SK-N-SH (cell line): Measurements from ENCODE around the gene TXN2. TPM values are rescaled to one million over a fixed set of nuclear protein-coding genes. Genes with fewer than 3 reads are reported as not detected.

Source experiments
- CTCF ChIA-PET: fragments of 300-600, 350-600 bp; formaldehyde crosslinking; extraction: SDS; loops from one replicate; lab custom pipeline; 2021; lab: Yijun Ruan, JAX
- POLR2A ChIA-PET: fragments of 350-600 bp; sonication (Branson Sonifier 250); formaldehyde crosslinking; extraction: SDS; loops from one replicate; lab custom pipeline; 2020; ENCODE audit warnings: antibody characterized with exemption, inconsistent platforms; lab: Yijun Ruan, JAX
- DNase-seq: peaks from one replicate; pipeline ENCODE4 v3.0.0; 2012
- H2AFZ ChIP-seq: fragments of 200-600 bp; sonication (generic); 2 replicates; pipeline ENCODE4 v1.8.1; 2016; ENCODE audit warnings: antibody characterized with exemption, mild to moderate bottlenecking, low read depth
- H3F3A ChIP-seq: fragments of 200-600 bp; sonication (generic); replicated peaks from 2 replicates; pipeline ENCODE3; 2016; ENCODE audit warnings: antibody characterized with exemption, mild to moderate bottlenecking; ENCODE audit not compliant: insufficient read depth
- H3K27ac ChIP-seq, 2 experiments: fragments of 200-500 bp in 1 of 2; fragments of 200-600 bp in 1 of 2; sonication (Bioruptor generic) in 1 of 2; sonication (generic), shearing (Covaris generic) in 1 of 2; 2 replicates each; pipeline versions ENCODE4 v1.5.1 to v1.6.1; 2014 to 2016; ENCODE audit warnings: low read depth in 2 of 2, inconsistent platforms in 1 of 2, low read length in 1 of 2, mild to moderate bottlenecking in 1 of 2, mixed read lengths in 1 of 2
- H3K27me3 ChIP-seq: fragments of 200-600 bp; sonication (generic), shearing (Covaris generic); 2 replicates; pipeline ENCODE4 v1.6.1; 2016; ENCODE audit warnings: mixed run types; ENCODE audit not compliant: insufficient read depth
- H3K36me3 ChIP-seq, 2 experiments: fragments of 200-500 bp in 1 of 2; fragments of 200-600 bp in 1 of 2; sonication (Bioruptor generic) in 1 of 2; sonication (generic) in 1 of 2; replicated peaks in 1 of 2; 2 replicates each; pipeline versions ENCODE3 to v1.5.1; 2014 to 2016; ENCODE audit warnings: low read length in 1 of 2, mild to moderate bottlenecking in 1 of 2; ENCODE audit not compliant: insufficient read depth in 2 of 2, control insufficient read depth in 1 of 2
- H3K4me1 ChIP-seq, 2 experiments: fragments of 200-500 bp in 1 of 2; fragments of 200-600 bp in 1 of 2; sonication (Bioruptor generic) in 1 of 2; sonication (generic), shearing (Covaris generic) in 1 of 2; 2 replicates each; pipeline versions ENCODE4 v1.5.1 to v1.6.1; 2014 to 2016; ENCODE audit warnings: low read depth in 1 of 2, low read length in 1 of 2, mixed run types in 1 of 2; ENCODE audit not compliant: insufficient read depth in 2 of 2, control insufficient read depth in 1 of 2
- H3K4me2 ChIP-seq: fragments of 200-600 bp; sonication (generic), shearing (Covaris generic); 2 replicates; pipeline ENCODE4 v1.6.1; 2017; ENCODE audit warnings: mixed run types
- H3K4me3 ChIP-seq, 2 experiments: fragments of 200-500 bp in 1 of 2; fragments of 200-600 bp in 1 of 2; sonication (Bioruptor generic) in 1 of 2; sonication (generic), shearing (Covaris generic) in 1 of 2; 2 replicates each; pipeline versions ENCODE4 v1.5.1 to v1.8.1; 2014 to 2016; ENCODE audit warnings: low read depth in 2 of 2, inconsistent platforms in 1 of 2, low read length in 1 of 2, mild to moderate bottlenecking in 1 of 2, mixed read lengths in 1 of 2, moderate library complexity in 1 of 2
- H3K79me2 ChIP-seq: fragments of 200-600 bp; sonication (generic); 2 replicates; pipeline ENCODE4 v1.8.1; 2017; ENCODE audit warnings: mild to moderate bottlenecking; ENCODE audit not compliant: insufficient read depth
- H3K9ac ChIP-seq: fragments of 200-600 bp; sonication (generic); 2 replicates; pipeline ENCODE4 v1.6.1; 2017; ENCODE audit warnings: mixed run types
- H3K9me2 ChIP-seq: fragments of 200-600 bp; sonication (generic); 2 replicates; pipeline ENCODE4 v1.6.1; 2017; ENCODE audit warnings: mixed run types
- H3K9me3 ChIP-seq: fragments of 200-600 bp; sonication (generic); 2 replicates; pipeline ENCODE4 v1.6.1; 2017; ENCODE audit warnings: mixed run types, mild to moderate bottlenecking, moderate library complexity
- H4K20me1 ChIP-seq: fragments of 200-600 bp; sonication (generic); 2 replicates; pipeline ENCODE4 v1.6.1; 2017; ENCODE audit warnings: mild to moderate bottlenecking, mixed run types; ENCODE audit not compliant: insufficient read depth
- CHD2 ChIP-seq: fragments of 150-350 bp; IDR thresholded peaks from 2 replicates; pipeline ENCODE4 v1.6.1; 2018; ENCODE audit warnings: low read length; ENCODE audit not compliant: partially characterized antibody
- EZH2phosphoT487 ChIP-seq: fragments of 200-600 bp; sonication (generic); IDR thresholded peaks from 2 replicates; pipeline ENCODE4 v1.6.1; 2017; ENCODE audit warnings: low read depth, mixed run types, mild to moderate bottlenecking, antibody characterized with exemption, moderate library complexity, borderline replicate concordance
- FOSL2 ChIP-seq: IDR thresholded peaks from 2 replicates; pipeline ENCODE4 v1.4.0; 2012; ENCODE audit warnings: low read depth, mild to moderate bottlenecking, moderate library complexity, borderline replicate concordance
- FOXJ3 ChIP-seq: sonication (generic); formaldehyde crosslinking; IDR thresholded peaks from 2 replicates; pipeline ENCODE4 v1.5.1; 2020; ENCODE audit warnings: mild to moderate bottlenecking, missing genetic modification reagents
- GABPA ChIP-seq: IDR thresholded peaks from 2 replicates; pipeline ENCODE4 v1.4.0; 2012; ENCODE audit warnings: low read depth, mild to moderate bottlenecking
- GATA2 ChIP-seq: sonication (generic); formaldehyde crosslinking; IDR thresholded peaks from 2 replicates; pipeline ENCODE4 v1.5.0; 2020; ENCODE audit warnings: mild to moderate bottlenecking, missing genetic modification reagents
- MEF2A ChIP-seq: IDR thresholded peaks from 2 replicates; pipeline ENCODE4 v1.4.0; 2012; ENCODE audit warnings: low read depth, borderline replicate concordance
- MXI1 ChIP-seq: IDR thresholded peaks from 2 replicates; pipeline ENCODE4 v1.6.1; 2012; ENCODE audit warnings: mild to moderate bottlenecking, low read depth, low read length, improper control_type of control experiment
- POLR2AphosphoS5 ChIP-seq: IDR thresholded peaks from 2 replicates; pipeline ENCODE4 v1.6.1; 2012; ENCODE audit warnings: low read depth, low read length
- RFX5 ChIP-seq: IDR thresholded peaks from 2 replicates; pipeline ENCODE4 v1.6.1; 2012; ENCODE audit warnings: mild to moderate bottlenecking, improper control_type of control experiment, low read length
- SIN3A ChIP-seq: IDR thresholded peaks from 2 replicates; pipeline ENCODE4 v1.6.1; 2012; ENCODE audit warnings: low read depth, mild to moderate bottlenecking, low read length, moderate library complexity, borderline replicate concordance
- SMC3 ChIP-seq: IDR thresholded peaks from 2 replicates; pipeline ENCODE4 v1.6.1; 2012; ENCODE audit warnings: low read depth, low read length, improper control_type of control experiment
- TAF1 ChIP-seq: IDR thresholded peaks from 2 replicates; pipeline ENCODE4 v1.6.1; 2012; ENCODE audit warnings: low read depth, mild to moderate bottlenecking, low read length, moderate library complexity, borderline replicate concordance
- TEAD4 ChIP-seq: IDR thresholded peaks from 2 replicates; pipeline ENCODE4 v1.4.0; 2012; ENCODE audit warnings: mild to moderate bottlenecking, borderline replicate concordance; ENCODE audit not compliant: insufficient read depth
- WGBS: methylation state at CpG from one replicate; pipeline ENCODE4 v1.1.6; 2017; ENCODE audit warnings: low lambda C conversion rate; 5-methylcytosine and 5-hydroxymethylcytosine counted together
- polyA plus RNA-seq, 3 experiments: library from polyadenylated mRNA; depleted of rRNA; stranded (reverse); fragments of >200 nt; gene quantifications; 2 replicates each; pipeline ENCODE4 v1.2.3, GENCODE V29; 2012
- TF ChIP-seq, protein P1 (sequence below): IDR thresholded peaks from 2 replicates; pipeline ENCODE4; 2012
- TF ChIP-seq, protein P2 (sequence below): fragments of 150-350 bp; IDR thresholded peaks from 2 replicates; pipeline ENCODE4 v1.6.1; 2016; ENCODE audit warnings: mild to moderate bottlenecking, low read depth, low read length
- TF ChIP-seq, protein P3 (sequence below): IDR thresholded peaks from 2 replicates; pipeline ENCODE4 v1.6.1; 2012; ENCODE audit warnings: mild to moderate bottlenecking, low read depth, low read length, moderate library complexity

TXN2 gene
- polyA plus RNA-seq, 1 of the 3 experiments (the other 2 are of a cell fraction) = 251 TPM

DNA sequence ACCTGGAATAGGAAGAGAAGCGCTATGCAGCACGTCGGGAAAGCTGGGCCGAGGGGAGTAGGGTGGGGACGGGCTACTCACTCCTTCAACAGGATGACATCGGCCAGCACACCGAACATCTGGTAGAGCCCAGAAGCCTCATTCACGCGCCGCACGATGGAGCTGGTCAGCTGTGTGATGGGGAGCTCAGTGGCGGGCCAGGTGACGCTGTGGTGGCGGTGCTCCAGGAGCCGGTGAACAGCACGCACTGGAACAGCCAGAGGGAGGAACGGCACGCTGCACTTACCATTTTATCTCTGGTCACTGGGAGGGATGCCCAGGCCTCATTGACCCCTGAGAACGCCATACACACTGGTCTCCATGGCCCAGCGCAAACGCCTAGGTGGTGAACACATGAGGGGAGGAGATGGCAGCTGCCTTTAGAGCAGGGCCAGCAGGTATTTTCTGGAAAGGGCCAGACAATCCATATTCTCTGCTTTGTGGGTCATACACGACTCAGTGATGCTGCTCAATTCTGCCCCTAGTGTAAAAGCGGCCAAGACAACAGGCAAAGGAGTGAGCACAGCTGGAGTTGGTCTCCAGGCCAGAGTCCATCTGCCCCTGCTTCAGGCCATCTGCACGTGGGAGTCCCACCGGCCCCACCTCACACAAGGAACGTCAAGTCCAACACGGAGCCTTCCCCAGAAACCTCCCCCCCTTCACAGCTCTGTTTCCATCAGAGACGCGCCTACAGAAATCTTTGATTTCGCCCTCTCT lies 16.6 kb upstream of the TXN2 start:
- 94% methylated on average over 28 of the region's 30 CpGs for WGBS
- Histone ChIP-seq H3K9me2 (no peaks in the 10 kb centered on the region), H3K9me3 (no peaks in the 10 kb centered on the region), H3K27ac (no peak overlapping the region), H3K4me3 (no peak overlapping the region), H3K4me1 (no peaks in the 10 kb centered on the region), H3K9ac (no peak overlapping the region), H3K36me3 (peaks cover 3 to 14% of the 10 kb centered on the region in 2 experiments), H3K79me2 (no peaks in the 10 kb centered on the region), H3F3A (no peaks in the 10 kb centered on the region), H4K20me1 (no peaks in the 10 kb centered on the region), H3K27me3 (no peaks in the 10 kb centered on the region), H3K4me2 (no peak overlapping the region), H2AFZ (no peak overlapping the region)
- TF ChIP-seq GATA2 (CRISPR knock-in tag) (no peak), SMC3 (no peak), MEF2A (no peak), SIN3A (no peak), CHD2 (no peak), FOSL2 (no peak), RFX5 (no peak), GABPA (no peak), EZH2phosphoT487 (no peak), MXI1 (no peak), TAF1 (no peak), FOXJ3 (no peak), TEAD4 (no peak), POLR2AphosphoS5 (no peak)
- TF ChIP-seq, protein P1, sequence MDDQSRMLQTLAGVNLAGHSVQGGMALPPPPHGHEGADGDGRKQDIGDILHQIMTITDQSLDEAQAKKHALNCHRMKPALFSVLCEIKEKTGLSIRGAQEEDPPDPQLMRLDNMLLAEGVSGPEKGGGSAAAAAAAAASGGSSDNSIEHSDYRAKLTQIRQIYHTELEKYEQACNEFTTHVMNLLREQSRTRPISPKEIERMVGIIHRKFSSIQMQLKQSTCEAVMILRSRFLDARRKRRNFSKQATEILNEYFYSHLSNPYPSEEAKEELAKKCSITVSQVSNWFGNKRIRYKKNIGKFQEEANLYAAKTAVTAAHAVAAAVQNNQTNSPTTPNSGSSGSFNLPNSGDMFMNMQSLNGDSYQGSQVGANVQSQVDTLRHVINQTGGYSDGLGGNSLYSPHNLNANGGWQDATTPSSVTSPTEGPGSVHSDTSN = no peak
- TF ChIP-seq, protein P2, sequence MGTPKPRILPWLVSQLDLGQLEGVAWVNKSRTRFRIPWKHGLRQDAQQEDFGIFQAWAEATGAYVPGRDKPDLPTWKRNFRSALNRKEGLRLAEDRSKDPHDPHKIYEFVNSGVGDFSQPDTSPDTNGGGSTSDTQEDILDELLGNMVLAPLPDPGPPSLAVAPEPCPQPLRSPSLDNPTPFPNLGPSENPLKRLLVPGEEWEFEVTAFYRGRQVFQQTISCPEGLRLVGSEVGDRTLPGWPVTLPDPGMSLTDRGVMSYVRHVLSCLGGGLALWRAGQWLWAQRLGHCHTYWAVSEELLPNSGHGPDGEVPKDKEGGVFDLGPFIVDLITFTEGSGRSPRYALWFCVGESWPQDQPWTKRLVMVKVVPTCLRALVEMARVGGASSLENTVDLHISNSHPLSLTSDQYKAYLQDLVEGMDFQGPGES = no peak
- TF ChIP-seq, protein P3, sequence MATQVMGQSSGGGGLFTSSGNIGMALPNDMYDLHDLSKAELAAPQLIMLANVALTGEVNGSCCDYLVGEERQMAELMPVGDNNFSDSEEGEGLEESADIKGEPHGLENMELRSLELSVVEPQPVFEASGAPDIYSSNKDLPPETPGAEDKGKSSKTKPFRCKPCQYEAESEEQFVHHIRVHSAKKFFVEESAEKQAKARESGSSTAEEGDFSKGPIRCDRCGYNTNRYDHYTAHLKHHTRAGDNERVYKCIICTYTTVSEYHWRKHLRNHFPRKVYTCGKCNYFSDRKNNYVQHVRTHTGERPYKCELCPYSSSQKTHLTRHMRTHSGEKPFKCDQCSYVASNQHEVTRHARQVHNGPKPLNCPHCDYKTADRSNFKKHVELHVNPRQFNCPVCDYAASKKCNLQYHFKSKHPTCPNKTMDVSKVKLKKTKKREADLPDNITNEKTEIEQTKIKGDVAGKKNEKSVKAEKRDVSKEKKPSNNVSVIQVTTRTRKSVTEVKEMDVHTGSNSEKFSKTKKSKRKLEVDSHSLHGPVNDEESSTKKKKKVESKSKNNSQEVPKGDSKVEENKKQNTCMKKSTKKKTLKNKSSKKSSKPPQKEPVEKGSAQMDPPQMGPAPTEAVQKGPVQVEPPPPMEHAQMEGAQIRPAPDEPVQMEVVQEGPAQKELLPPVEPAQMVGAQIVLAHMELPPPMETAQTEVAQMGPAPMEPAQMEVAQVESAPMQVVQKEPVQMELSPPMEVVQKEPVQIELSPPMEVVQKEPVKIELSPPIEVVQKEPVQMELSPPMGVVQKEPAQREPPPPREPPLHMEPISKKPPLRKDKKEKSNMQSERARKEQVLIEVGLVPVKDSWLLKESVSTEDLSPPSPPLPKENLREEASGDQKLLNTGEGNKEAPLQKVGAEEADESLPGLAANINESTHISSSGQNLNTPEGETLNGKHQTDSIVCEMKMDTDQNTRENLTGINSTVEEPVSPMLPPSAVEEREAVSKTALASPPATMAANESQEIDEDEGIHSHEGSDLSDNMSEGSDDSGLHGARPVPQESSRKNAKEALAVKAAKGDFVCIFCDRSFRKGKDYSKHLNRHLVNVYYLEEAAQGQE = no peak
- POLR2A ChIA-PET = no interaction called here
- no peak for DNase-seq
- CTCF ChIA-PET = interaction anchor here (1.5 kb wide), 1 partner anchor 38 kb away, joined by 3 read pairs; no protein-coding TSS in a partner anchor
